DND-41 (cell line): ENCODE data around the gene PGGT1B.

Source experiments
- ATAC-seq: fragments of 200-7000 bp; cut with Tn5 transposase; 3 replicates; pipeline ENCODE4 v1.9.1; 2021; ENCODE audit warnings: low read depth; ENCODE audit not compliant: insufficient read depth
- DNase-seq: peaks from one replicate; pipeline ENCODE4 v3.0.0-alpha.2; 2020
- H2AFZ ChIP-seq: 2 replicates; pipeline ENCODE4 v1.6.0; 2012; ENCODE audit warnings: low read depth, low read length
- H3K27ac ChIP-seq: 2 replicates; pipeline ENCODE4 v1.5.1; 2012; ENCODE audit warnings: low read length, inconsistent platforms
- H3K27me3 ChIP-seq: fragments of 200-600 bp; sonication (generic); 2 replicates; pipeline ENCODE4 v1.6.0; 2012; ENCODE audit warnings: low read length, mild to moderate bottlenecking, inconsistent platforms; ENCODE audit not compliant: insufficient read depth, poor library complexity
- H3K36me3 ChIP-seq: 2 replicates; pipeline ENCODE4 v1.5.1; 2012; ENCODE audit warnings: low read length, inconsistent platforms; ENCODE audit not compliant: insufficient read depth
- H3K4me1 ChIP-seq: 2 replicates; pipeline ENCODE4 v1.5.1; 2012; ENCODE audit warnings: mild to moderate bottlenecking, low read length; ENCODE audit not compliant: insufficient read depth
- H3K4me2 ChIP-seq: 2 replicates; pipeline ENCODE4 v1.6.0; 2012; ENCODE audit warnings: mild to moderate bottlenecking, moderate library complexity, low read length, inconsistent platforms; ENCODE audit not compliant: insufficient read depth
- H3K4me3 ChIP-seq, 2 experiments: fragments of 200-600 bp in 1 of 2; shearing (Covaris generic) in 1 of 2; 2 replicates each; pipeline ENCODE4 v1.5.1; 2012 to 2016; ENCODE audit warnings: inconsistent platforms in 2 of 2, low read length in 2 of 2, mild to moderate bottlenecking in 2 of 2, low read depth in 1 of 2, moderate library complexity in 1 of 2
- H3K79me2 ChIP-seq: 2 replicates; pipeline ENCODE4 v1.6.0; 2012; ENCODE audit warnings: low read length, inconsistent platforms; ENCODE audit not compliant: insufficient read depth
- H3K9ac ChIP-seq: 2 replicates; pipeline ENCODE4 v1.6.0; 2012; ENCODE audit warnings: low read depth, mild to moderate bottlenecking, inconsistent platforms, low read length, moderate library complexity
- H3K9me3 ChIP-seq: 2 replicates; pipeline ENCODE4 v1.5.1; 2012; ENCODE audit warnings: low read length, moderate library complexity, mild to moderate bottlenecking, inconsistent platforms; ENCODE audit not compliant: insufficient read depth, severe bottlenecking
- H4K20me1 ChIP-seq: 2 replicates; pipeline ENCODE4 v1.6.0; 2012; ENCODE audit warnings: low read length; ENCODE audit not compliant: insufficient read depth
- CTCF ChIP-seq: IDR thresholded peaks from 2 replicates; pipeline ENCODE4 v1.5.1; 2012; ENCODE audit warnings: borderline replicate concordance, low read length, moderate library complexity, mild to moderate bottlenecking; ENCODE audit not compliant: poor library complexity, severe bottlenecking; ENCODE audit errors: extremely low read depth
- EZH2 ChIP-seq: IDR thresholded peaks from 3 replicates; pipeline ENCODE4 v1.6.1; 2012; ENCODE audit warnings: borderline replicate concordance, low read depth, mild to moderate bottlenecking, moderate library complexity, low read length, inconsistent platforms; ENCODE audit not compliant: severe bottlenecking

PGGT1B gene

GRCh38 chr5:115272297-115272958, 9.8 kb upstream of the PGGT1B start:
- ATAC-seq (no peak), DNase-seq (no peak)
- Histone ChIP-seq H2AFZ (no peak overlapping the region), H3K27me3 (peaks cover 18% of the 10 kb centered on the region), H3K9ac (no peak overlapping the region), H3K9me3 (no peaks in the 10 kb centered on the region), H3K79me2 (no peaks in the 10 kb centered on the region), H3K4me3 (no peak overlapping the region), H3K4me2 (no peak overlapping the region), H4K20me1 (no peaks in the 10 kb centered on the region), H3K27ac (no peak overlapping the region), H3K36me3 (no peaks in the 10 kb centered on the region), H3K4me1 (no peaks in the 10 kb centered on the region)
- TF ChIP-seq EZH2 (no peak), CTCF (no peak)

- no peak overlapping the region for H3K4me2 ChIP-seq
- no peak overlapping the region for H3K4me3 ChIP-seq
- no peaks in the 10 kb centered on the region for H3K79me2 ChIP-seq
- no peak overlapping the region for H3K27ac ChIP-seq
- no peaks in the 10 kb centered on the region for H3K36me3 ChIP-seq
- no peak for DNase-seq
- ATAC-seq: no peak
- H3K4me1 ChIP-seq: no peaks in the 10 kb centered on the region
- TF ChIP-seq EZH2 (no peak), CTCF (no peak)
- H2AFZ ChIP-seq: no peak overlapping the region
- no peaks in the 10 kb centered on the region for H4K20me1 ChIP-seq
- H3K27me3 ChIP-seq: peaks cover 18% of the 10 kb centered on the region
- no peaks in the 10 kb centered on the region for H3K9me3 ChIP-seq
- H3K9ac ChIP-seq: no peak overlapping the region
These were observed 8.8 kb upstream of the PGGT1B start for GRCh38 chr5:115271295-115272050.

- no peak for DNase-seq
- ATAC-seq: no peak
- no peaks in the 10 kb centered on the region for H3K9me3 ChIP-seq
- H2AFZ ChIP-seq: no peak overlapping the region
- H3K4me1 ChIP-seq: peaks cover 9% of the 10 kb centered on the region
- peaks cover 10% of the 10 kb centered on the region for H3K27me3 ChIP-seq
- no peak overlapping the region for H3K4me2 ChIP-seq
- H3K4me3 ChIP-seq: no peak overlapping the region
- no peak overlapping the region for H3K9ac ChIP-seq
- no peaks in the 10 kb centered on the region for H4K20me1 ChIP-seq
- H3K27ac ChIP-seq: no peak overlapping the region
- no peak for TF ChIP-seq EZH2
- no peak for TF ChIP-seq CTCF
- H3K79me2 ChIP-seq: peaks cover under 1% of the 10 kb centered on the region; the same call in 1 of the 2 replicates
- no peaks in the 10 kb centered on the region for H3K36me3 ChIP-seq
These were observed 4.9 kb upstream of the PGGT1B start for GRCh38 chr5:115267617-115268016.
